ENCODE data around the gene ITGBL1.

DNA sequence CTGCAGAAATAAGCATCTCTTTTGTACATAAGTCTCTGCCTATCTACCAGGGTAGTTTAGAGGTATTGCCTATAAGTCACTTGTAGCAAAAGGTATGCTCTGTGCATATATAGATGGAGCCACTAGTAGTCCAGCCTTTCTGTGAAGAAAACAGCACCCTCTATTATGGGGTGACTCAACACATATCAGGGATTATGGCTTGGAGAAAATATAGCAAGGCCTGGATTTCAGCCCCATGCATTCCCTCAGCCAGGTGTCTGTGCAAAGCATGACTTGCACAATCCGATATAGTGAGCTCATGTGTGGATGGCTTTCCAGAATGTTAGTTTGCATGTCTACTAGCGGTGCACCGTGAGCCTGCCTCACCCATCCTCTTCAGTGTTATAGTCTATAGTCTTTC, 22.7 kb upstream of the ITGBL1 start:
- TF ChIP-seq ZFP36 (IDR thresholded peaks at IDR 0.05; ENCODE audit: borderline replicate concordance, low read depth, low read length, partially characterized antibody) (no peak), YY1 (IDR thresholded peaks at IDR 0.05; ENCODE audit: insufficient read depth, insufficient replicate concordance, low read depth, low read length) (no peak), YEATS4 (CRISPR knock-in tag; IDR thresholded peaks at IDR 0.05; ENCODE audit: borderline replicate concordance) (no peak), ZNF713 (CRISPR knock-in tag; IDR thresholded peaks at IDR 0.05) (no peak), MEIS1 (CRISPR knock-in tag; IDR thresholded peaks at IDR 0.05; ENCODE audit: borderline replicate concordance) (no peak), FOXP4 (CRISPR knock-in tag; IDR thresholded peaks at IDR 0.05) (no peak), HOXA7 (CRISPR knock-in tag; IDR thresholded peaks at IDR 0.05) (no peak), ZNF704 (CRISPR knock-in tag; IDR thresholded peaks at IDR 0.05; ENCODE audit: borderline replicate concordance) (no peak), TAF15 (IDR thresholded peaks at IDR 0.05; ENCODE audit: low read depth, low read length, poor library complexity, severe bottlenecking) (no peak), HNRNPH1 (optimal IDR thresholded peaks at IDR 0.05; ENCODE audit: low read depth, low read length) (no peak)
- TF ChIP-seq, protein P1, sequence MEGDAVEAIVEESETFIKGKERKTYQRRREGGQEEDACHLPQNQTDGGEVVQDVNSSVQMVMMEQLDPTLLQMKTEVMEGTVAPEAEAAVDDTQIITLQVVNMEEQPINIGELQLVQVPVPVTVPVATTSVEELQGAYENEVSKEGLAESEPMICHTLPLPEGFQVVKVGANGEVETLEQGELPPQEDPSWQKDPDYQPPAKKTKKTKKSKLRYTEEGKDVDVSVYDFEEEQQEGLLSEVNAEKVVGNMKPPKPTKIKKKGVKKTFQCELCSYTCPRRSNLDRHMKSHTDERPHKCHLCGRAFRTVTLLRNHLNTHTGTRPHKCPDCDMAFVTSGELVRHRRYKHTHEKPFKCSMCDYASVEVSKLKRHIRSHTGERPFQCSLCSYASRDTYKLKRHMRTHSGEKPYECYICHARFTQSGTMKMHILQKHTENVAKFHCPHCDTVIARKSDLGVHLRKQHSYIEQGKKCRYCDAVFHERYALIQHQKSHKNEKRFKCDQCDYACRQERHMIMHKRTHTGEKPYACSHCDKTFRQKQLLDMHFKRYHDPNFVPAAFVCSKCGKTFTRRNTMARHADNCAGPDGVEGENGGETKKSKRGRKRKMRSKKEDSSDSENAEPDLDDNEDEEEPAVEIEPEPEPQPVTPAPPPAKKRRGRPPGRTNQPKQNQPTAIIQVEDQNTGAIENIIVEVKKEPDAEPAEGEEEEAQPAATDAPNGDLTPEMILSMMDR (CRISPR knock-in tag; IDR thresholded peaks at IDR 0.05), result no peak
- TF ChIP-seq, protein P2, sequence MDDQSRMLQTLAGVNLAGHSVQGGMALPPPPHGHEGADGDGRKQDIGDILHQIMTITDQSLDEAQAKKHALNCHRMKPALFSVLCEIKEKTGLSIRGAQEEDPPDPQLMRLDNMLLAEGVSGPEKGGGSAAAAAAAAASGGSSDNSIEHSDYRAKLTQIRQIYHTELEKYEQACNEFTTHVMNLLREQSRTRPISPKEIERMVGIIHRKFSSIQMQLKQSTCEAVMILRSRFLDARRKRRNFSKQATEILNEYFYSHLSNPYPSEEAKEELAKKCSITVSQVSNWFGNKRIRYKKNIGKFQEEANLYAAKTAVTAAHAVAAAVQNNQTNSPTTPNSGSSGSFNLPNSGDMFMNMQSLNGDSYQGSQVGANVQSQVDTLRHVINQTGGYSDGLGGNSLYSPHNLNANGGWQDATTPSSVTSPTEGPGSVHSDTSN (CRISPR knock-in tag; IDR thresholded peaks at IDR 0.05; ENCODE audit: borderline replicate concordance), result no peak

All from HepG2 (cell line).